ENCODE measurements around the gene UBL7.

DNA sequence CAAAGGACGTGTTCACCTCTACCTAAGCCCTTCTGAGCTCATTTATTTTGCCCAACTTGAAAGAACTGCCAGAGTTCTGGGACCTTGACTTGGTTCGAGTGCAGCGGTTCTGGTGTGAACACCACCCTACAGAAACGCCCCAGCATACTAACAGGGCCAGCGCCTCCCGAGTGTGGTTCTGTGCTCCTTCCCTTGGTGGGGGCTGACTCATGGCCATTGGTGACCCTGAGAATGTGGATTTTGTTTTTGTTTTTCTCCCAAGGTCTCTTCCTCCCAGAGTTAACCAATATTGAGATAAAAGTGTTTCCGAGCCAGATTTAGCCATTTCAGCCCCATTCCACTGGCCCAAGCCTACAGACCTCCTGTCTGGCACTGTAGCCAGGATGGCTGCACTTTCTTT, 55.1 kb downstream of the UBL7 start:
- TF ChIP-seq, protein P1, sequence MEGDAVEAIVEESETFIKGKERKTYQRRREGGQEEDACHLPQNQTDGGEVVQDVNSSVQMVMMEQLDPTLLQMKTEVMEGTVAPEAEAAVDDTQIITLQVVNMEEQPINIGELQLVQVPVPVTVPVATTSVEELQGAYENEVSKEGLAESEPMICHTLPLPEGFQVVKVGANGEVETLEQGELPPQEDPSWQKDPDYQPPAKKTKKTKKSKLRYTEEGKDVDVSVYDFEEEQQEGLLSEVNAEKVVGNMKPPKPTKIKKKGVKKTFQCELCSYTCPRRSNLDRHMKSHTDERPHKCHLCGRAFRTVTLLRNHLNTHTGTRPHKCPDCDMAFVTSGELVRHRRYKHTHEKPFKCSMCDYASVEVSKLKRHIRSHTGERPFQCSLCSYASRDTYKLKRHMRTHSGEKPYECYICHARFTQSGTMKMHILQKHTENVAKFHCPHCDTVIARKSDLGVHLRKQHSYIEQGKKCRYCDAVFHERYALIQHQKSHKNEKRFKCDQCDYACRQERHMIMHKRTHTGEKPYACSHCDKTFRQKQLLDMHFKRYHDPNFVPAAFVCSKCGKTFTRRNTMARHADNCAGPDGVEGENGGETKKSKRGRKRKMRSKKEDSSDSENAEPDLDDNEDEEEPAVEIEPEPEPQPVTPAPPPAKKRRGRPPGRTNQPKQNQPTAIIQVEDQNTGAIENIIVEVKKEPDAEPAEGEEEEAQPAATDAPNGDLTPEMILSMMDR (conservative IDR thresholded peaks at IDR 0.05): no peak
- TF ChIP-seq EZH2 (IDR thresholded peaks at IDR 0.05; ENCODE audit: low read depth): no peak
